Caco-2 (cell line): ENCODE results near the gene TEAD3. TPM values are rescaled to one million over a fixed set of nuclear protein-coding genes. Genes with fewer than 3 reads are reported as not detected.
"Not testable (repeated sequence)": the region's sequence is repeated elsewhere in the genome, so short reads cannot be mapped to it uniquely, and the experiment has no call there.

Source experiments
- BruUV-seq: library from RNA; stranded (reverse); fragments of 400-500 nt; replicated peaks from 2 replicates; lab custom pipeline; 2021; lab: Mats Ljungman, UMichigan
- CTCF ChIA-PET: fragments of 300-600 bp; sonication (Branson Sonifier 250); formaldehyde crosslinking; loops from one replicate; lab custom pipeline; 2022; ENCODE audit warnings: antibody characterized with exemption; lab: Charles Lee
- POLR2A ChIA-PET: fragments of 300-600 bp; sonication (Branson Sonifier 250); formaldehyde crosslinking; loops from one replicate; lab custom pipeline; 2022; ENCODE audit warnings: antibody characterized with exemption; lab: Charles Lee
- DNase-seq, 2 experiments: peaks; one replicate each; pipeline versions ENCODE4 v3.0.0 to v3.0.0-alpha.2; 2020 to 2022
- H3K27me3 ChIP-seq: replicated peaks from 2 replicates; pipeline ENCODE4 v1.6.0; 2011; ENCODE audit warnings: low read length; ENCODE audit not compliant: control insufficient read depth, insufficient read depth
- H3K36me3 ChIP-seq: 2 replicates; pipeline ENCODE4 v1.5.1; 2011; ENCODE audit warnings: low read length; ENCODE audit not compliant: control insufficient read depth, insufficient read depth
- H3K4me1 ChIP-seq: fragments of 250-450 bp; sonication (Bioruptor Pico); 2 replicates; pipeline ENCODE4 v1.5.1; 2020; ENCODE audit warnings: mild to moderate bottlenecking
- H3K4me3 ChIP-seq: 2 replicates; pipeline ENCODE4 v1.5.1; 2011; ENCODE audit warnings: low read depth, mild to moderate bottlenecking, control low read depth, low read length
- H3K9me3 ChIP-seq: fragments of 250-450 bp; sonication (Bioruptor Pico); 2 replicates; pipeline ENCODE4 v1.5.1; 2020; ENCODE audit warnings: mild to moderate bottlenecking, moderate library complexity
- H3K27ac Mint-ChIP-seq: one replicate; pipeline ENCODE4 v1.8.0; 2022; ENCODE audit warnings: mixed read lengths; ENCODE audit not compliant: unreplicated experiment
- H3K27me3 Mint-ChIP-seq: one replicate; pipeline ENCODE4 v1.8.0; 2022; ENCODE audit warnings: mixed read lengths; ENCODE audit not compliant: insufficient read depth, unreplicated experiment
- H3K36me3 Mint-ChIP-seq: one replicate; pipeline ENCODE4 v1.8.0; 2022; ENCODE audit warnings: mild to moderate bottlenecking, mixed read lengths; ENCODE audit not compliant: insufficient read depth, unreplicated experiment
- H3K4me1 Mint-ChIP-seq: one replicate; pipeline ENCODE4 v1.8.0; 2022; ENCODE audit warnings: low read depth, mixed read lengths; ENCODE audit not compliant: unreplicated experiment
- H3K4me3 Mint-ChIP-seq: one replicate; pipeline ENCODE4 v1.8.0; 2022; ENCODE audit warnings: mild to moderate bottlenecking, moderate library complexity, mixed read lengths; ENCODE audit not compliant: unreplicated experiment
- H3K9me3 Mint-ChIP-seq: one replicate; pipeline ENCODE4 v1.8.0; 2022; ENCODE audit warnings: mixed read lengths; ENCODE audit not compliant: unreplicated experiment
- CTCF ChIP-seq, 2 experiments: fragments of 200-600 bp in 1 of 2; IDR thresholded peaks; 1 replicate in 1 of 2; 2 replicates in 1 of 2; pipeline versions ENCODE4 v1.5.1 to v1.8.0; 2011 to 2022; ENCODE audit warnings: antibody characterized with exemption in 1 of 2, control low read depth in 1 of 2, inconsistent platforms in 1 of 2, low read depth in 1 of 2, low read length in 1 of 2, mild to moderate bottlenecking in 1 of 2, moderate library complexity in 1 of 2; ENCODE audit not compliant: insufficient read depth in 1 of 2, severe bottlenecking in 1 of 2, unreplicated experiment in 1 of 2
- intact Hi-C: fragments of 100-400 bp; cut with micrococcal nuclease; formaldehyde crosslinking; loops from one replicate; pipeline ENCODE4 v1.10.0; 2022; ENCODE audit not compliant: unreplicated experiment
- total RNA-seq: library from RNA; stranded (reverse); gene quantifications from 2 replicates; pipeline ENCODE4 v1.2.3, GENCODE V29; 2022

TEAD3 gene
- total RNA-seq, 1 experiment from 2014 or later = 57.2 TPM

- no TSS peak for BruUV-seq
- no peaks in the 10 kb centered on the region for H3K36me3 Mint-ChIP-seq
- DNase-seq = no peak
- Histone ChIP-seq H3K4me1 (peaks cover 11% of the 10 kb centered on the region; the same call in 1 of the 2 replicates), H3K9me3 (no peaks in the 10 kb centered on the region), H3K36me3 (no peaks in the 10 kb centered on the region), H3K27me3 (no peaks in the 10 kb centered on the region), H3K4me3 (no peak overlapping the region)
- H3K27me3 Mint-ChIP-seq = no peaks in the 10 kb centered on the region
- TF ChIP-seq CTCF (IDR thresholded peaks at IDR 0.05; ENCODE audit: insufficient read depth in 1 of 2, low read depth in 1 of 2, low read length in 1 of 2, severe bottlenecking in 1 of 2, unreplicated experiment in 1 of 2) = no peak
- no peaks in the 10 kb centered on the region for H3K9me3 Mint-ChIP-seq
- CTCF ChIA-PET = no interaction called here
- intact Hi-C loops = no loop called here
- no peak overlapping the region for H3K4me3 Mint-ChIP-seq
- H3K4me1 Mint-ChIP-seq = peaks cover 7% of the 10 kb centered on the region
- no peak overlapping the region for H3K27ac Mint-ChIP-seq
- POLR2A ChIA-PET = no interaction called here
Measured at GRCh38 chr6:35516712-35517111, 19.8 kb upstream of the TEAD3 start.

- H3K4me3 Mint-ChIP-seq, H3K9me3 Mint-ChIP-seq, H3K9me3 ChIP-seq, H3K27me3 ChIP-seq, CTCF ChIA-PET, H3K4me1 Mint-ChIP-seq, H3K36me3 Mint-ChIP-seq, H3K27ac Mint-ChIP-seq, H3K4me3 ChIP-seq, DNase-seq, POLR2A ChIA-PET, H3K36me3 ChIP-seq, BruUV-seq, intact Hi-C loops, H3K27me3 Mint-ChIP-seq: not testable (repeated sequence)
- peaks cover 11% of the 10 kb centered on the region; the same call in 1 of the 2 replicates for H3K4me1 ChIP-seq
Measured at GRCh38 chr6:35515939-35516338, 19.1 kb upstream of the TEAD3 start.

GRCh38 chr6:35514587-35514986 is 17.7 kb upstream of the TEAD3 start:
- Histone ChIP-seq H3K4me1 (peaks cover 5% of the 10 kb centered on the region; the same call in 1 of the 2 replicates), H3K9me3 (no peaks in the 10 kb centered on the region), H3K36me3 (no peaks in the 10 kb centered on the region), H3K27me3 (no peaks in the 10 kb centered on the region), H3K4me3 (no peak overlapping the region)
- POLR2A ChIA-PET = interaction anchor here (0.6 kb wide), 1 partner anchor 18 kb away, joined by 3 read pairs; the partner anchor contains the start of gene TEAD3
- Mint-ChIP-seq H3K4me3 (no peak overlapping the region), H3K36me3 (no peaks in the 10 kb centered on the region), H3K27ac (no peak overlapping the region), H3K27me3 (no peaks in the 10 kb centered on the region), H3K4me1 (peaks cover 2% of the 10 kb centered on the region), H3K9me3 (no peaks in the 10 kb centered on the region)
- intact Hi-C loops = no loop called here
- DNase-seq = no peak
- CTCF ChIA-PET = interaction anchor here (0.6 kb wide), 1 partner anchor 8 kb away, joined by 4 read pairs; no protein-coding TSS in a partner anchor
- no peak for TF ChIP-seq CTCF (IDR thresholded peaks at IDR 0.05; ENCODE audit: insufficient read depth in 1 of 2, low read depth in 1 of 2, low read length in 1 of 2, severe bottlenecking in 1 of 2, unreplicated experiment in 1 of 2)
- BruUV-seq = no TSS peak
